A673 (cell line): ENCODE data around the gene FGF14. TPM values are rescaled to one million over a fixed set of nuclear protein-coding genes. Genes with fewer than 3 reads are reported as not detected.

ENCODE experiments used
- BruUV-seq: library from RNA; stranded (reverse); fragments of 400-500 nt; replicated peaks from 2 replicates; lab custom pipeline; 2021; lab: Mats Ljungman, UMichigan
- CTCF ChIA-PET: fragments of 300-600 bp; sonication (Branson Sonifier 250); formaldehyde crosslinking; loops from one replicate; lab custom pipeline; 2022; ENCODE audit warnings: antibody characterized with exemption; lab: Charles Lee
- POLR2A ChIA-PET: fragments of 300-600 bp; sonication (Branson Sonifier 250); formaldehyde crosslinking; loops from one replicate; lab custom pipeline; 2022; ENCODE audit warnings: antibody characterized with exemption; ENCODE audit not compliant: low non-redundant PET; lab: Charles Lee
- DNase-seq: peaks from one replicate; pipeline ENCODE4 v3.0.0-alpha.2; 2015; ENCODE audit warnings: low spot score
- H3K27ac ChIP-seq: fragments of 200-600 bp; sonication (generic); 2 replicates; pipeline ENCODE4 v1.5.1; 2016; ENCODE audit warnings: mixed run types, low read depth, mild to moderate bottlenecking, mixed read lengths, antibody characterized with exemption, low read length; ENCODE audit not compliant: poor library complexity, severe bottlenecking
- H3K27me3 ChIP-seq: fragments of 200-600 bp; sonication (generic); replicated peaks from 2 replicates; pipeline ENCODE4 v1.6.1; 2017; ENCODE audit warnings: mixed run types, low read depth, mild to moderate bottlenecking, mixed read lengths, antibody characterized with exemption, low read length; ENCODE audit not compliant: insufficient read depth, poor library complexity
- H3K36me3 ChIP-seq: fragments of 200-600 bp; sonication (generic); 2 replicates; pipeline ENCODE4 v1.6.1; 2016; ENCODE audit warnings: mixed run types, mild to moderate bottlenecking, mixed read lengths, antibody characterized with exemption, low read length; ENCODE audit not compliant: insufficient read depth, poor library complexity, severe bottlenecking
- H3K4me1 ChIP-seq: fragments of 200-600 bp; sonication (generic); 2 replicates; pipeline ENCODE4 v1.6.1; 2017; ENCODE audit warnings: mixed run types, mild to moderate bottlenecking, mixed read lengths, antibody characterized with exemption, low read length; ENCODE audit not compliant: insufficient read depth, poor library complexity, severe bottlenecking
- H3K4me3 ChIP-seq: fragments of 200-600 bp; sonication (generic); 2 replicates; pipeline ENCODE4 v1.5.1; 2016; ENCODE audit warnings: low read depth, mixed run types, mild to moderate bottlenecking, mixed read lengths, low read length; ENCODE audit not compliant: poor library complexity, severe bottlenecking
- H3K9me3 ChIP-seq: fragments of 200-600 bp; sonication (generic); 2 replicates; pipeline ENCODE4 v1.6.1; 2016; ENCODE audit warnings: mixed run types, low read depth, mild to moderate bottlenecking, mixed read lengths, antibody characterized with exemption, low read length; ENCODE audit not compliant: poor library complexity, severe bottlenecking
- CTCF ChIP-seq: fragments of 300-800, 200-600 bp; sonication (generic); conservative IDR thresholded peaks from 2 replicates; pipeline ENCODE4 v1.5.1; 2017; ENCODE audit warnings: low read depth, mild to moderate bottlenecking, antibody characterized with exemption, low read length, moderate library complexity, mixed read lengths
- EZH2 ChIP-seq: fragments of 200-600 bp; sonication (generic); IDR thresholded peaks from 2 replicates; pipeline ENCODE4 v1.6.1; 2017; ENCODE audit warnings: borderline replicate concordance, low read depth, mild to moderate bottlenecking, mixed read lengths, antibody characterized with exemption, low read length; ENCODE audit not compliant: poor library complexity, severe bottlenecking
- intact Hi-C: fragments of 100-400 bp; cut with micrococcal nuclease; formaldehyde crosslinking; loops from one replicate; pipeline ENCODE4 v1.10.0; 2022; ENCODE audit not compliant: unreplicated experiment
- total RNA-seq: library from RNA; stranded (reverse); gene quantifications from 2 replicates; pipeline ENCODE4 v1.2.3, GENCODE V29; 2021

Gene FGF14
- total RNA-seq, 1 experiment from 2014 or later, result 19.7 TPM

DNA sequence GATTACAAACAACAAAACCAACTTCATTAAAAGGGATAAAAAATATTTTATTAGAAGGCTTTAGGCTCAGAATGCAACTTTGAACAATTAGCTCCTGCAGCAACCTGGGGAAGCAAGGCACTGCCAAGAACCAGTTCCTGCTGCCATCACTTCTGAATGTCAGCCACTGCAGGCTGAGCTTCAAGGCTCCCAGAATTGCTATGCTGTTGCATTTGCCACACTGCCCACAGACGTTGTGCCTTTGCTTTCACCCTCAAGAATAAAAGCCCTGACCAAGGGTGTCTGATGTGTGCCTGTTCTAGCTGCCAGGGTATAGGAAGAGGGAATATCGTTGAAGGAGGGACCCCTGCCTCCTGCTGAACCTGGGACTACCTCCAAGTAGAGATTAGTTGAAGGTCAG, 711.0 kb downstream of the FGF14 start:
- no peaks in the 10 kb centered on the region for H3K4me1 ChIP-seq
- no peaks in the 10 kb centered on the region for H3K27me3 ChIP-seq
- H3K36me3 ChIP-seq, result no peaks in the 10 kb centered on the region
- ChIA-PET CTCF (no interaction called here), POLR2A (no interaction called here)
- no peaks in the 10 kb centered on the region for H3K9me3 ChIP-seq
- intact Hi-C loops, result no loop called here
- TF ChIP-seq EZH2 (no peak), CTCF (no peak)
- H3K27ac ChIP-seq, result no peak overlapping the region
- no peak for DNase-seq
- no TSS peak for BruUV-seq
- H3K4me3 ChIP-seq, result no peak overlapping the region

DNA sequence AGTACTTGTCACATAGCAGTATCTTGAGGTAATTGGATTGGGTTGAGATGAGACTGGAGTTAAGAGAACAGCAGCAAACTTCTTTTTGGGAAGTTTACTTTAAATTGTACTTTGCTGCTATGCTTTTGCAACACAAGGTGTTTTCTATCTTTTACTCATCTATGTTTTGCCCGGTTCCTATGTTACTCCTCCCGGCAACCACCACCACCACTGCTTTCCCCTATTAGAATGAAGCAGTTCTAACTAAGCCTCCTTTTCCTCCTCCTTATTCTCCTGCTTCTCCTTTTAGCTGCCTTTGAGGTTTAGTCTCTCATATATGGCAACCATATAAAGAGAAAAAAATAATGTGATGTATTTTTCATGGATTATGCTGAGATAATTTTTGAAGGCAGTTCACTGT, 715.8 kb downstream of the FGF14 start:
- H3K36me3 ChIP-seq, result no peaks in the 10 kb centered on the region
- H3K9me3 ChIP-seq, result no peaks in the 10 kb centered on the region
- H3K27ac ChIP-seq, result no peak overlapping the region
- TF ChIP-seq CTCF (no peak), EZH2 (no peak)
- no peak overlapping the region for H3K4me3 ChIP-seq
- intact Hi-C loops, result no loop called here
- no peaks in the 10 kb centered on the region for H3K27me3 ChIP-seq
- ChIA-PET CTCF (no interaction called here), POLR2A (no interaction called here)
- no peak for DNase-seq
- H3K4me1 ChIP-seq, result no peaks in the 10 kb centered on the region
- BruUV-seq, result no TSS peak

GRCh38 chr13:101681834-101682233, 720.0 kb downstream of the FGF14 start:
- ChIA-PET CTCF (no interaction called here), POLR2A (interaction anchor here (1.0 kb wide), 1 partner anchor 566 kb away, joined by 4 read pairs; no protein-coding TSS in a partner anchor)
- no peaks in the 10 kb centered on the region for H3K4me1 ChIP-seq
- no peak for DNase-seq
- H3K27me3 ChIP-seq, result no peaks in the 10 kb centered on the region
- no peak overlapping the region for H3K4me3 ChIP-seq
- no peak overlapping the region for H3K27ac ChIP-seq
- H3K9me3 ChIP-seq, result no peaks in the 10 kb centered on the region
- BruUV-seq, result no TSS peak
- intact Hi-C loops, result no loop called here
- H3K36me3 ChIP-seq, result no peaks in the 10 kb centered on the region
- TF ChIP-seq CTCF (no peak), EZH2 (no peak)
